Measurements from ENCODE around the gene RRP1B. TPM values are rescaled to one million over a fixed set of nuclear protein-coding genes. Genes with fewer than 3 reads are reported as not detected.
"Not testable (repeated sequence)": the region's sequence is repeated elsewhere in the genome, so short reads cannot be mapped to it uniquely, and the experiment has no call there.

RRP1B gene
- total RNA-seq, 1 donor from 2014 or later, result 34.6 TPM

GRCh38 chr21:43712268-43712942 lies 53.0 kb downstream of the RRP1B start:
- no peak for TF ChIP-seq CTCF (IDR thresholded peaks at IDR 0.05; ENCODE audit: unreplicated experiment)
- Mint-ChIP-seq H3K4me1 (peaks cover 18% of the 10 kb centered on the region), H3K27ac (peak overlapping the region; percentile 100), H3K9me3 (no peaks in the 10 kb centered on the region), H3K36me3 (no peaks in the 10 kb centered on the region), H3K4me3 (peak overlapping the region; percentile 28), H3K27me3 (ENCODE audit: low read depth) (peaks cover under 1% of the 10 kb centered on the region)
- DNase-seq (ENCODE audit: low spot score in 2 of 2, unreplicated experiment in 2 of 2), result no peak

DNA sequence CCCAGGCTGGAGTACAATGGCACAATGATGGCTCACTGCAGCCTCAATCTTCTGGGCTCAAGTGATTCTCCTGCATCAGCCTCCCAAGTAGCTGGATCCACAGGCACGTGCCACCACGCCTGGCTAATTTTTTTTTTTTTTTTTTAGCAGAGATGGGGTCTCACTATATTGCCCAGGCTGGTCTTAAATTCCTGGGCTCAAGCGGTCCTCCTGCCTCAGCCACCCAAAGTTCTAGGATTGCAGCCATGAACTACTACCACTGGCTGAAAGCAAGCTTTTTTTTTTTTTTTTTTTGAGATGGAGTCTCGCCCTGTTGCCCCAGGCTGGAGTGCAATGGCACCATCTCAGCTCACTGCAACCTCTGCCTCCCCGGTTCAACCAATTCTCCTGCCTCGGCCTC lies 53.8 kb downstream of the RRP1B start:
- Mint-ChIP-seq H3K27ac (peak overlapping the region; percentile 100), H3K4me1 (peaks cover 20% of the 10 kb centered on the region)
- DNase-seq (ENCODE audit: low spot score in 2 of 2, unreplicated experiment in 2 of 2); H3K4me3 Mint-ChIP-seq; H3K9me3 Mint-ChIP-seq; H3K27me3 Mint-ChIP-seq (ENCODE audit: low read depth); H3K36me3 Mint-ChIP-seq: not testable (repeated sequence)

- H3K9me3 Mint-ChIP-seq, result no peaks in the 10 kb centered on the region
- H3K27ac Mint-ChIP-seq, result no peak overlapping the region
- no peak for DNase-seq (ENCODE audit: low spot score in 2 of 2, unreplicated experiment in 2 of 2)
- H3K36me3 Mint-ChIP-seq, result no peaks in the 10 kb centered on the region
- H3K27me3 Mint-ChIP-seq (ENCODE audit: low read depth), result peaks cover 4% of the 10 kb centered on the region
- TF ChIP-seq CTCF (IDR thresholded peaks at IDR 0.05; ENCODE audit: unreplicated experiment), result no peak
- H3K4me1 Mint-ChIP-seq, result peaks cover 30% of the 10 kb centered on the region
- peak overlapping the region; percentile 20 for H3K4me3 Mint-ChIP-seq
Measured at GRCh38 chr21:43716376-43717165, 57.2 kb downstream of the RRP1B start.

DNA sequence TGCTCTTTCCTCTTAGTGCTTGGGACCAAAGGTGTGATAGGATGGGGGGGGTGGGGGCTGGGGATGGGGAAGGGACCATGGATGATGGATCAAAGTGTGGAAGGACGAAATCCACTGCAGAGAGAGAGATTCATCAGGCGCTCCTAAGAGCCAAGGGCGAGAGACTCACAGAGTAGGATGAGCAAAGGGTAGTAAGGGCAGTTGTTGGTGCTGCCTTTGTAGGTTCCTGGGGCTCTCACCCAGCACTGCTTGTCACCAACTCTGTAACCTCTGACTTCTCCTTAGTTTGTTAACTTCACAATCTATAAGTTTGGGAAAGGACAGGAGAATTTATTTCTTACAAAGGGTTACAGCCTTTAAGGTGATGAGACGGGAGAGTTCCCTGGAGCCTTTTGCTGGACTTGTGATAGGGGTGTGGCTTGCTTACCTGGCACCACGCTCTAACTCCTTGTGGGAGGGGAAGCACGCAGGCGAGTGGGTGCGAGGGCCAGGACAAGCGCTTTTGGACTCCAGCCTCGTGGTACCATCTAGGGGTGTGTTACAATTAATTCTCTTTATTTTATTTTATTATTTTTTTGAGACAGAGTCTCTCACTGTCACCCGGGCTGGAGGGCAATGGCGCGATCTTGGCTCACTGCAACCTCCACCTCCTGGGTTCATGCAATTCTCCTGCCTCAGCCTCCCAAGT lies 58.0 kb downstream of the RRP1B start:
- Mint-ChIP-seq H3K4me1 (peaks cover 24% of the 10 kb centered on the region), H3K4me3 (peak overlapping the region; percentile 74), H3K9me3 (no peaks in the 10 kb centered on the region), H3K27me3 (ENCODE audit: low read depth) (peaks cover 4% of the 10 kb centered on the region), H3K27ac (no peak overlapping the region), H3K36me3 (no peaks in the 10 kb centered on the region)
- no peak for TF ChIP-seq CTCF (IDR thresholded peaks at IDR 0.05; ENCODE audit: unreplicated experiment)
- no peak for DNase-seq (ENCODE audit: low spot score in 2 of 2, unreplicated experiment in 2 of 2)

DNA sequence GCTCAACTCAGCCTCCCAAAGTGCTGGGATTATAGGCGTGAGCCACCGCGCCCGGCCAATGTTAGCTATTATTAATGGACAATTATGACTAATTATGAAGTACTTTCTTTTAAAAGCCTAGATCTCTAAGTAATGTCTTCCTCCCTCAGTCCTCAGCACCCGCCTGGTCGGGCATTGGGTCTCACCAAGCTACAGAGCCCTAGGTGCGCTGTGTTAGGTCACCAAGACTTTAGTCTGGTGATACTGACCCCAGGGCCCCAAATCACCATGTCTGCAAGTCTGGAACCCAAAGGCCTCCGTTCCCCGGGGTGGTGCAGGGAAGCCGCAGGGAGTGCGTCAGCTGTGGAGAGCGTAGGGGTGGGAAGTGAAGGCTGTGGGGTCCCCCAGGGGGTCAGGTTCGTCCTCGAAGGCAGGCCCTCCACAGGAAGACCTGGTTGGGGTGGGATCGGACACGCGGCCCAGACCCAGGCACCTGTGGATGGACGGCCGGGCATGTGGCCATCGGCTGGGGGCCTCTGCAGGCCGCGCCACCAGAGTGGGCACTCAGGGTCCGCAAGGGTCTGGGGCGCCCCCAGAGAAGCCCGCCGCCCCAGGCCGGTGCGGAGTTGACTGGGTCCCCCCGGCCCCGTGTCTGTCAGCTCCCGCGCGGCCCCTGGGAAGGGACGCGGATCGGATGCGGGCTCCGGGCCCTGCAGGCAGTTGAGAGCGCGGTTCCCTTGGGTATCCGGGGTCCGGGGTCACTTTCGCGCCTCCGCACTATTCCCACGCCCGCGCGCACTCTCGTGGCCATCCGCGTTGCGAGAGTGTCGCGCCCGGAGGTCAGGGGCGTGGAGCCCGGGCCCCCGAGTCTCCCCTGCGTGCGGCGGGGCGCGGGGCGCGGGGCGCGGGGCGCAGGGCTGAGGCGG lies 58.9 kb downstream of the RRP1B start:
- Mint-ChIP-seq H3K4me3 (peak overlapping the region; percentile 74), H3K4me1 (peaks cover 18% of the 10 kb centered on the region), H3K27me3 (ENCODE audit: low read depth) (peaks cover 4% of the 10 kb centered on the region), H3K9me3 (no peaks in the 10 kb centered on the region), H3K36me3 (no peaks in the 10 kb centered on the region), H3K27ac (peak overlapping the region; percentile 75)
- no peak for DNase-seq (ENCODE audit: low spot score in 2 of 2, unreplicated experiment in 2 of 2)
- no peak for TF ChIP-seq CTCF (IDR thresholded peaks at IDR 0.05; ENCODE audit: unreplicated experiment)

Measured in mesothelial cell of epicardium (in vitro differentiated cells).